ENCODE data around the gene COBLL1. TPM values are rescaled to one million over a fixed set of nuclear protein-coding genes. Genes with fewer than 3 reads are reported as not detected.

The COBLL1 gene
- total and polyA plus RNA-seq, 8 donors = 18.0 to 74.5 (median 61.7) TPM

DNA sequence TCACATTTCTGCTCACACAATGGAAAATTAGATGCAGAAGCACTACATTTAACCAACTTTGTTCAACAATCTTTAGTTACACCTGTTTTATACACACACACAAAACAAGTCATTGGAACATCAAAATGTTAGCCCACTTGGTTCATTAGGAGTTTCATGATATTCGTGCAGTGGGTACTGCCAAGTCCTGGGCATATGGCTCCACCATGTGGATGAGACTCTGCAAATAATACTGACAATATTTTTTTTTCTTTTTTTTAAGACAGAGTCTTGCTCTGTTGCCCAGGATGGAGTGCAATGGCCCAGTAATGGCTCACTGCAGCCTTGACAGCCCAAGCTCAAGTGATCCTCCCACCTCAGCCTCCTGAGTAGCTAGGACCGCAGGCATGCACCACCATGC, 185.9 kb downstream of the COBLL1 start:
- TF ChIP-seq, protein P1, sequence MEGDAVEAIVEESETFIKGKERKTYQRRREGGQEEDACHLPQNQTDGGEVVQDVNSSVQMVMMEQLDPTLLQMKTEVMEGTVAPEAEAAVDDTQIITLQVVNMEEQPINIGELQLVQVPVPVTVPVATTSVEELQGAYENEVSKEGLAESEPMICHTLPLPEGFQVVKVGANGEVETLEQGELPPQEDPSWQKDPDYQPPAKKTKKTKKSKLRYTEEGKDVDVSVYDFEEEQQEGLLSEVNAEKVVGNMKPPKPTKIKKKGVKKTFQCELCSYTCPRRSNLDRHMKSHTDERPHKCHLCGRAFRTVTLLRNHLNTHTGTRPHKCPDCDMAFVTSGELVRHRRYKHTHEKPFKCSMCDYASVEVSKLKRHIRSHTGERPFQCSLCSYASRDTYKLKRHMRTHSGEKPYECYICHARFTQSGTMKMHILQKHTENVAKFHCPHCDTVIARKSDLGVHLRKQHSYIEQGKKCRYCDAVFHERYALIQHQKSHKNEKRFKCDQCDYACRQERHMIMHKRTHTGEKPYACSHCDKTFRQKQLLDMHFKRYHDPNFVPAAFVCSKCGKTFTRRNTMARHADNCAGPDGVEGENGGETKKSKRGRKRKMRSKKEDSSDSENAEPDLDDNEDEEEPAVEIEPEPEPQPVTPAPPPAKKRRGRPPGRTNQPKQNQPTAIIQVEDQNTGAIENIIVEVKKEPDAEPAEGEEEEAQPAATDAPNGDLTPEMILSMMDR (IDR thresholded peaks at IDR 0.05) = no peak
- no peak for ATAC-seq
- 93 to 94% methylated on average over 2 of the region's 2 CpGs for WGBS, 2 donors

DNA sequence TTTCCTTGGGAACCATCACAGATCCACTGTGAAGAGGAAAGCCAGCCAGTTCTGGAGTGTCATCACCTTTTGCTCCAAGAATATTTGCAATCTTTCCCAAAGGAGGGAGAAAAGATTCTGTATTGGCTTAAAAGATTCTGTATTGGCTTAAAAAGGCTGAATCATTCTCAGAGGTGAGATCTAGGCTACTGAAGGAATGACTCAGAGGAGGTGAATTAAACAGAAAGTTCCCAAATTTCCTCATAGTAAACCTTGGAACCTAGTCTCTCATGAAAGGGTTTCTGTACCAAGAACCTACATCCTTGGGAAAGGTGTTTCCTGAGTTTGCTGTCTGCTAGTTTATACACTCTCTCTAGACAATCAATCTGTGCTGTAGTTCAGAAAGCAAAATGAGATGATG, 186.3 kb downstream of the COBLL1 start:
- intact Hi-C loops (cut with DNase I) = no loop called here
- H3K9me3 ChIP-seq = no peaks in the 10 kb centered on the region
- H3K4me3 ChIP-seq = no peak overlapping the region
- DNase-seq = no peak
- TF ChIP-seq, protein P1 (IDR thresholded peaks at IDR 0.05) = no peak
- no peaks in the 10 kb centered on the region for H3K36me3 ChIP-seq
- FAIRE-seq = no peak
- no peak overlapping the region for H3K27ac ChIP-seq
- no peaks in the 10 kb centered on the region for H3K4me1 ChIP-seq
- no peak for ATAC-seq
- H3K27me3 ChIP-seq = no peaks in the 10 kb centered on the region

More for the DNA sequence above, 185.9 kb downstream of the COBLL1 start:
- peaks cover 0 to under 1% (median 0%) of the 10 kb centered on the region in 3 donors for H3K4me1 ChIP-seq
- FAIRE-seq = no peak
- H3K27ac ChIP-seq = no peak overlapping the region
- no peaks in the 10 kb centered on the region for H3K9me3 ChIP-seq
- H3K27me3 ChIP-seq = no peaks in the 10 kb centered on the region
- no peaks in the 10 kb centered on the region for H3K36me3 ChIP-seq
- no peak for DNase-seq
- no peak overlapping the region for H3K4me3 ChIP-seq
- intact Hi-C loops (cut with DNase I) = no loop called here

DNA sequence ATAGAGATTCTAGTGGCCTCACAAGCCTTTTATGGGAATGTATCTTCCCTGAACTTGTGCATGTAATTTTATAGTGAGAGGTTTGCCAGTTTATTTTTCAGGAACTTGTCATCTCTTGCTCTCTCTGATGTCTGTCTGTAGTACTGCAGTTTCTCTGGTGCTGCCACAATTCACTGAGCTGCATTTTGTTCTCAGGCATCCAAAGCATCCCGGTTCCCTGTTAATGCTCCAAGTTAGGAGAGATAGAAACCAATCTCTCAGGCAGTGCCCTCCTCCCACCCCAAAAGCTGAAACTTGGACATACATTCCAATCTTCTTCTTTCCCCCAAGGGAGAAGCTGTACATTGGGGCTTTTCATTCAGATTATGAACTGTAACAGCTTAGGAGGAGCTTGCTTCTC, 190.3 kb downstream of the COBLL1 start:
- Histone ChIP-seq H3K36me3 (no peaks in the 10 kb centered on the region), H3K4me1 (no peaks in the 10 kb centered on the region), H3K27ac (no peak overlapping the region), H3K4me3 (no peak overlapping the region), H3K9me3 (peaks cover 0 to 4% (median 0%) of the 10 kb centered on the region in 4 donors), H3K27me3 (no peaks in the 10 kb centered on the region)
- FAIRE-seq = no peak
- TF ChIP-seq, protein P1 (IDR thresholded peaks at IDR 0.05) = no peak
- no peak for DNase-seq
- 66 to 76% methylated on average over 1 of the region's 1 CpG for WGBS, 2 donors
- intact Hi-C loops (cut with DNase I) = no loop called here
- ATAC-seq = no peak

DNA sequence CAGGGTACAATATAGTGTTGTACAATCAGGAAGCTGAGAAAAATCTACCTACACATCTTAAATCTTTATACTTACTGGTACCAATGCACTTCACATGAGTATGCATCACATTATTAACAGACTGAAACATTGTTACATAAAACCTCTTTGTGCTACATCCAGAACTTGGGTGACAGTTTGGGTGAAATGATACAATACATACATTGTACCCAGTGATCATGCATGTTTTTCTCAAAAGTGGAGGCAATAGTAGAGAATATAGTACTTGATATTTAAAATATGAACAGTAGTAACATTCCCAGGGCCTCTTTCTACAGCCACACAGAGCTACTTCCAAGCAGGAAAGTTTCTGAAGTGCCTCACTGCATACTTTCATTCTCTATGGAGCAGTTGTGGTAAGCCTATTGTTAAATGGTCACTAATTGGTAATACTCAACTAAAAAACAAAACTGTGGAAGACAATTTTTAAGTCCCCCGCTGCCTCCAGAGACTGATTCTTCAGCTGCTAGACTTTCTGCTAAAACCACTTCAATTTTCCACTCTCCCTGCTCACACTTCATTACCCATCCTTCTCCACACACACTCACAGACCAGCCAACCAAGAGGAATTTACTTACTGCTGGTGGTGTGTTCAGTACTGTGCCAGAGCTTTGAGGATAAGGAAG, 197.5 kb downstream of the COBLL1 start:
- Histone ChIP-seq H3K9me3 (no peaks in the 10 kb centered on the region), H3K27me3 (no peaks in the 10 kb centered on the region), H3K4me1 (no peaks in the 10 kb centered on the region), H3K4me3 (no peak overlapping the region), H3K36me3 (no peaks in the 10 kb centered on the region), H3K27ac (no peak overlapping the region)
- WGBS, 2 donors = 81 to 92% methylated on average over 1 of the region's 1 CpG
- ATAC-seq = peak; percentile 29 to 48 (median 32)
- intact Hi-C loops (cut with DNase I) = no loop called here
- TF ChIP-seq, protein P1 (IDR thresholded peaks at IDR 0.05) = no peak
- FAIRE-seq = no peak
- DNase-seq = no peak

DNA sequence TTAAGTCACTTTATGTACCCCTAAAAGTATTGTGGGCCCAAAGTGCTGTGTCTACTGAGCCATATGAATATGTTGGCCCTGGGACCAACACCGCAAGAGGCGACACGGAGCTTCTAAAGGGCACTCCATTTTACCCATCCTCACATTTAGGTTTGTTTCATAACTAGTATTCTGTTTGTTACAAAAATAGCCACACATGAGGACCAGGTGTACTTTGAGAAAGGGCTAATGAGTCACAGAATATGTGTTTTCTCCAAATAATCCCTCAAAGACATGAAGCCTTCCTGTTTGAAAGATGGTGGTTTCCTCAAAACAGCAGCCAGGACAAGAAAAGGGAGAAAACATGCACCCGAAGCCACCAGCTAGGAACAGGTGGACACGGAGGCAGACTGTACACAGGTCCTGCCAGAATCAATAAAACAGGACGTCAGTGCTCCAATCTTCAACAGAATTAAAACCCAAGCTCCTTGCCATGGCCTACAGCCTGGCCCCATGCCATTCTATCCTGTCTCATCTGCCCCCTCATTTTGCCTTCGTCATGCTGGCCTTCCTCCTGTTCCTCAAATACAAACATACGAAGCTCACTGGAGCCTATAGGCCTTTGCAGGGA, 198.6 kb downstream of the COBLL1 start:
- no peaks in the 10 kb centered on the region for H3K36me3 ChIP-seq
- no peak overlapping the region for H3K27ac ChIP-seq
- no peaks in the 10 kb centered on the region for H3K27me3 ChIP-seq
- WGBS, 2 donors = 54 to 58% methylated on average over 8 of the region's 8 CpGs
- no peaks in the 10 kb centered on the region for H3K9me3 ChIP-seq
- ATAC-seq (peak; percentile 50 to 81 (median 71)), FAIRE-seq (no peak), DNase-seq (peak in 2 of 6 donors; percentile 15 to 30)
- TF ChIP-seq, protein P1 (IDR thresholded peaks at IDR 0.05) = no peak
- intact Hi-C loops (cut with DNase I) = no loop called here
- no peaks in the 10 kb centered on the region for H3K4me1 ChIP-seq
- H3K4me3 ChIP-seq = no peak overlapping the region

Data from pancreas (tissue), 10 donors.